LHCN-M2 (cell line): ENCODE data around the gene PPP2R1B. TPM values are rescaled to one million over a fixed set of nuclear protein-coding genes. Genes with fewer than 3 reads are reported as not detected.

Experiments
- DNase-seq: peaks from one replicate; pipeline ENCODE4 v3.0.0-alpha.2; 2012; ENCODE audit warnings: low read depth
- total RNA-seq: library from RNA; depleted of rRNA; stranded (reverse); fragments of >200 nt; gene quantifications from 2 replicates; pipeline ENCODE4 v1.2.3, GENCODE V29; 2014

The PPP2R1B gene
- total RNA-seq, 1 experiment from 2014 or later: 32.3 TPM

DNA sequence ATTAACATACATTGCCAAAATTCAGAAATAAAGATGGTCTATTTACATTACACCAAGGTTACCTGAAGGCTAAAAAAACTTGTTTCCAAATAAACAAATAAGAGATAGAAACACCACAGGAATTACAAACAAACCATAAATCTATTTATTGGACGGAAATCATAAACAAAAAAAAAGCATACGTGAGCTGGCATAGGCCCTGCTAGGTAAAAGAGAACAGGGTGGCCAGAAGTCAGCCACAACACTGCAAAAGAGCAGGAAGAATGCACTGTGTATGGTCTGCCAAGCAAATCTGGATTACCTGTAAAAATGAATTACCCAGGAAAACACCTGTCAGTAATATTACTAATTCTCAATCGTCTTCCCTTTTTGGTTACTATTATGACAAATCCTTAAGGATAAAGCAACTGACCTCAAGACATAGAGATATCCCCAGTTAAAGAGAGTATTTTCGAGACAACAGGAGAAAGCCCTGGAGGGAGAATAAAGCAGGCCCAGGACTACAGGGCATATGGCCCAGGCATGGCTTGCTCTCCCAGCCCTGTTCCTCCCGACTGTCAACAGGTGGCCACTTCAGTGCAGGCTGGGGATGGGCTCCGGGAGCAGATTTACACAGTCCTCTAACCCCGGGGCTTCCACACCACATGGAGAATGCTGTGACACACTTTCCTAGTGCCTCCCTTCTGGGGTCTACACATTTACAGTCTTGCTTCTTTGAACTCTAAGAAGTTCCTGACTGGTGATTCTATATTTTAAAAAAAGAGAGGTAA, 18.0 kb downstream of the PPP2R1B start:
- no peak for DNase-seq

- DNase-seq: peak; percentile 42
Measured at GRCh38 chr11:111745719-111746504, 20.3 kb downstream of the PPP2R1B start.

- no peak for DNase-seq
Measured at GRCh38 chr11:111743700-111744099, 22.5 kb downstream of the PPP2R1B start.

DNA sequence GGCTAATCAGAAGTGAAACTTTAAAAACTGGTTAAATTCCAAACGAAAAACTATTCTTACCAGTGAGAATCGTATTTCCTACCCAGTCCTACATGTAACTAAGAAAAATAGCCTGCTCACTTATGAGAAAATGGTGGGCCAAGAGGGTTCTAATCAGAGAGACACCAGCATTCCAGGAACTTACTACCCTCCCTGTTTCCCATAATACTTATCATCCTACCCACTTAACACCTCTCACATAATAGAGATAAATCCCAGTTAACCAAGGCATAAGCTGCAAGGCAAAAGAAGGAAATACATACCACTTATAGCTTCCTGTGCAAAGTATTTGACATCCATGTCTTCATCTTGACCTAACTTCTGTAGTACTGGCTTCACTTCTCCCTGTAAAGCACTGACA, 24.4 kb downstream of the PPP2R1B start:
- no peak for DNase-seq

GRCh38 chr11:111739299-111739698, 26.9 kb downstream of the PPP2R1B start:
- DNase-seq: no peak

GRCh38 chr11:111737444-111738210, 28.6 kb downstream of the PPP2R1B start:
- DNase-seq: no peak

DNA sequence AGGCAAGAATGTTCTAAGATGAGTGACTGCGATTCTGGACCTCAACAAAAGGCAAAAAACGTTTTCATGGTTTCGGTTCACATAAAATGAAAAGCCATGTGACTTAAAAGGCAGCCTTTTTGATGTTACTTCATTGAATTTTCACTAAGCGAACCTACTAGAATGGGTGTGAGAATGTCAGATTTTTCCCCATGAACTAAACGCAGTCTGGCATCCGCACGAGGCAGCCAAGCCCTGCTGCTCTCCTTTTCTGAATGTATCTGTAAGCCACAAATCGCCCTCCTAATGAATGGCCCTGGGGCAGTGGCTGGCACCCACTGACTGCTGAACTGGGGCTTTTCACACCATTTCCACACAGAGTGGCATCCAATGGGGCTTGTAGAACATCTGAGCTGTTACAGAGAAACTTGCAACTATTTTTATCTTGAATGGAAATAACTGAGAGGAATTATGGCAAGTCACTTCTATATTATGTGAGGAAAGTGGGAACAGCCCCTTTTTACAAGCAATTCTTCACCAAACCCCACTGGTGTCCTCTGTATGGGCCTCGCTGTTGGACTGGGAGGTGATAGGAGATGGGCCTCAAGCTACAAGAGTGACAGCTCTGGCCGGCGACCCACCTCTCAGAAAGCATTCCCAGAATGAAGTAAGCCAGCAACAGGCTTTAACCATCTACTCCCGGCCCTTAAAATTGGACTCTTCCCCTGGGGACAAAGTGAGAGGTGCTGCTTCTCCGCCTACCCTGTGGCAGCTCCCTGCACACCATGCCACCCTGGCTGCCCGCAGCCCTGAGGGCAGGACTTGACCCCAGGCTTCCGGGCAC, 29.4 kb downstream of the PPP2R1B start:
- DNase-seq: no peak

DNA sequence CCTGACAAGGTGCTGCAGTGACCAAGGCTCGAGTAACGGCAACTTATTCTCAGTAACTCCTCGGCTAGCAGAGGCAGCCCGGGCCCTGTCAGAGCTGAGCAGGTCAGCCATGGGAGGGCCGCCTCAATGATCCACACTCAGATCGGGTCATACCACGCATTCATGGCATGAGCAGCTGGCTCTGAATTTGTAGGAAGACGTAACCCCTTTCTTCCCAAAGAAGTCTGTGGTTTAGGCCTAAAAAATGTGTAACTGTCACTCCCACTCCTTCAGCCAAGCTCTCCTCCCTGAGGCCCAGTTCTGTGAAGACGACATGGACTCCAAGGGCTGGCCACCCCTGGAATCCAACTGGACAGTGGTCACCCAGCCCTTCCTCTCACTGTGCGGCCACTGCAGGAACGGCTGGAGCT, 30.0 kb downstream of the PPP2R1B start:
- DNase-seq: peak; percentile 81

DNA sequence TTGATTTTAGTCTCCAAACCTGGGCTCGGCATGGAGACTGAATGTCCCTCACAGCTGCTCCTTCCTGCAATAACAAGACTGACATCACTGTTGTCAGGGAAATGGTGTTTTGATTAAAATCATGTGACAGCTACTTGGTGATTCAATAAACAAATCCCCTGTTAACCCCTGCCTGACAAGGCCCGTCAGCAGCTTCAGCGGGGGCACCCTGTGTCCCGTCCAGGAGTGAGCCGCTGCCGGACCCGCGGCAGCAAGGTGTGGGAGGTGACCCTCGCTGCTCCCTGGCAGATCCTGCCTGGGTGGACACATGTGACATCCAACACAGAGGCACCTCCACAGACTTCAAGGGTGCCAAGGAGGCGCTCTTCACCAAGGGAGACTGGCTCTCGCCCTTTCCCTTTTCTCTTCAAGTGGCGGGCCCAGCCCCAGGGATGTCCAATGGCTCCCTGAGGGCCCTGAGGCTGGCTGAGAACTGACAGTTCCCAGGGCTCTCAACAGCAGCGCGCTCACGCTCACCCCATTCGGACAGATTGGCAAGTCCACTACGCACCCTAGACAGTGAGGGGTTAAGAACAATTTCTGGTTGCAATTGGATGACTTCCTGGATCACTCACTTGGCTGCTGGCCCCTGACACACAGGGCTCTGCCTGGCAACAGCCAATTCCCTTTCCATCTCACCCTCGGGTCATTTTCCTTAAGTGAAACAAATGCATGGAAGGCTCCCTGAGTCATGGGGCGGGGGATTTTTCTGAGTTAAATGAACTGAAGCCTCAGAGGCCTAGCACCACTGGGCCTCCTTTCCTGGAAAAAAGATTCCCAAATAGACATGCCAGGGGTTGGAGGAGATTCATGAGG, 30.7 kb downstream of the PPP2R1B start:
- DNase-seq: peak; percentile 98

DNA sequence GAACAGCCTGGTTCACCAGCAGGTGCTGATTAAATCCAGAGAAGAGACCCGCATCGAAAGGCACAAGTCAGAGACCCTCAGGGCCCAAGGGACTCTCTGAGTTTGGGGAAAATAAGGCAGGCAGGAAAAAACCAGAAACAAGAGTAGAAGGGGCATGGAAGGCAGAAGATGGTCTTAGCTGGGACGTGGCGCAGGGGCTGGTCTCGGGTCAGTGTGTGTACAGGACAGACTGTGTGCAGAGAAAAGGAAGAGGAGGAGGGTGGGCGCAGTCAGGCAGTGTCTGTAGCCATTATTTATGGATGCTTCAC, 31.3 kb downstream of the PPP2R1B start:
- DNase-seq: no peak

GRCh38 chr11:111734101-111734953, 31.9 kb downstream of the PPP2R1B start:
- peak; percentile 32 for DNase-seq

GRCh38 chr11:111733611-111734088, 32.5 kb downstream of the PPP2R1B start:
- DNase-seq: no peak

- DNase-seq: peak; percentile 47
Measured at GRCh38 chr11:111733016-111733415, 33.2 kb downstream of the PPP2R1B start.

DNA sequence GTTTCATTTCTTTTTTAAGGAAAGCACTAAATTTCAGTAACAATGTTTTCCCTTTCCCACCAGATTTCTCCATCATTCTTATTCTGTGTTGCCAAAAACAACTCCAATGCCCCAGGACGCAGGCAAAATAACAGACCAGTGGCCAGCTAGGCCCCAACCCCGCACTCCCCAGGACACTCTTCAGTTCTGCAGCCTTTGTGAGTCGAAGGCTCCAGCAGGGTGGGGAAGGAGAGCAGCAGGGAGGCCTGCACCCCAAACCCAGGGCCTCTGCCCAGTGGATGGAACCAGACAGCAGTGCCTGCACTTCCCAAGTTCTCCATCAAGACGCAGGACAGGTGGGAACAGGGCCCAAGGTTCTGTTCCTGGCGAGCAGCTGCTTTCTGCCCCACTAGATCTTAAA, 34.4 kb downstream of the PPP2R1B start:
- DNase-seq: no peak

DNA sequence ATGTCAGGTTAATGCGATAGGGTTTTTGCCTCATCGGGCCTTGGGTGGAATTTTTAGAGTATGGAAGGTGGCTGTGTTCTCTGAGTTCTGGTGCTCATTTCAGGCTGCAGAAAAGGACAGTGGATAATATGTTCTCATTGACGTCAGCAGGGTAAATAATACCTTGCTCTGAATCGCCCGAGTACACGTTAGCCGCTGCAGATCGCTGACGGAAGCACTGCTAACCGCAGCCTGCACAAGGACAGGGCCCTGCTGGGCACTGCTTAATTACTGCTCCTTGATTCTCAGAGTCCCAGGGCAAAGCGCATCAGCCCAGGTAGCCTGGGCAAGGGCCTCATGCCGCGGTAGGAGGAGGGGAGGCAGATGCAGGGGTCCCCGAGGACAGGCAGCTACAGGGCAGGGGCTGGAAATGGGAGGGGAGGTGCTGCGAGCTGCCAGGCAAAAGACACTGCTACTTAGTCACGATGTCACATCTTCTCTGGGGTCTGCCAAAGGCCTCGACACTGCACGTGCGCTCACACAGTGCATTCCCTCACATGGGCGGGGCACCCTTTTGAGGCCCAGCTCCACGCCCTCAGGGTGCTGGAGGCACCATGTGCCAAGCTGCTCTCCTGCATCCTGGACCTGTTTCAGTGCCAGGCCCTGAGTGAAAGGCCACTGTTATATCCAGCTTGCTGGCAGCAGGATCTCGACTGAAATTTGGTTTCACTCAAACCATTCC, 35.2 kb downstream of the PPP2R1B start:
- peak; percentile 45 for DNase-seq

GRCh38 chr11:111729831-111730311, 36.3 kb downstream of the PPP2R1B start:
- DNase-seq: no peak

DNA sequence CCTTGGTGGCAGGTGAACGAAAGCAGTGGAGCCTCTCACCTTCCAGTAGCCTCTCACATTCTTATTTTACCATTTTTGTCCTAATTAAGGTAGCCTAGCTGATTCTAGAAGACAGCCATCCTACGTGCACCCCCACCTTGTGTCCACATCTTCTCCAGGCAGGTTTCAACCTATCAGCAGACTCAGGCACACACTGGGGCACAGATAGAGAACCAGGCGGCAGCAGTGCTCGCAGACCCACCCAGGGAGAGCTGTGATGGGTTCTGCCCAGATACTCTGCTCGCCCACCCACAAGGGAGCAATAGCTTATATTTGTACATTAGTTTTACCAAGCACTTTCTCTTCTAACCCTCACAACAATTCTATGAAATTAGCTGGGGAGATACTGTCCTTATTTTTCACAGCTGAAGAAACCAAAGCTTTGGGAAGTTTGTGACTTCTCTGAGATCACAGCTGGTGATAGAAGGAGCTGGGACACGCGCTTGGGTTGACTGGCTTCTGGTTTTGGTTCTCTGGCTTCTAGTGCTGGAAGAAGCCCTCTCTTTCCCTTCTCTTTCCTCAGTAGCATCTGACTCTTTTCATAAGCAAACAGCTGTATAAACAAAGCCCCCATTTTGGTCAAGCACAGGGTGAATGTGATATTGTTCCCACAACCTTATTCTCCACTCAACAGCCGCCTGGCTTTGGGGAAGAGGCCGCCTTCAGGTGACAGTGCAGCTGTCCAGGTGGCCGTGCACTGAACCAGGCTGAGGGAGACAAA, 36.9 kb downstream of the PPP2R1B start:
- DNase-seq: peak; percentile 71

- no peak for DNase-seq
Measured at GRCh38 chr11:111727431-111727830, 38.8 kb downstream of the PPP2R1B start.
